ENCODE data around the gene SF3A1.

Gene SF3A1

GRCh38 chr22:30288419-30289140, 68.1 kb downstream of the SF3A1 start:
- no peak for DNase-seq (ENCODE audit: low spot score)

- DNase-seq (ENCODE audit: low spot score): peak; percentile 89
Observed at GRCh38 chr22:30287648-30288418, 68.9 kb downstream of the SF3A1 start.

GRCh38 chr22:30286813-30287647, 69.7 kb downstream of the SF3A1 start:
- peak; percentile 90 for DNase-seq (ENCODE audit: low spot score)

- DNase-seq (ENCODE audit: low spot score): no peak
Observed at GRCh38 chr22:30286331-30286730, 70.4 kb downstream of the SF3A1 start.

- DNase-seq (ENCODE audit: low spot score): no peak
Observed at GRCh38 chr22:30285846-30286200, 70.9 kb downstream of the SF3A1 start.

- DNase-seq (ENCODE audit: low spot score): no peak
Observed at GRCh38 chr22:30285176-30285845, 71.4 kb downstream of the SF3A1 start.

GRCh38 chr22:30284666-30285065, 72.0 kb downstream of the SF3A1 start:
- no peak for DNase-seq (ENCODE audit: low spot score)

- no peak for DNase-seq (ENCODE audit: low spot score)
Observed at GRCh38 chr22:30284172-30284571, 72.5 kb downstream of the SF3A1 start.

GRCh38 chr22:30283342-30283741, 73.4 kb downstream of the SF3A1 start:
- DNase-seq (ENCODE audit: low spot score): no peak

- DNase-seq (ENCODE audit: low spot score): no peak
Observed at GRCh38 chr22:30282616-30283046, 74.1 kb downstream of the SF3A1 start.
